ENCODE measurements around the gene DYNC1I1.

DYNC1I1 gene

GRCh38 chr7:95971716-95972115 is 199.4 kb downstream of the DYNC1I1 start:
- no peak for DNase-seq

- DNase-seq = no peak
These were observed 200.2 kb downstream of the DYNC1I1 start for GRCh38 chr7:95972523-95972922.

DNA sequence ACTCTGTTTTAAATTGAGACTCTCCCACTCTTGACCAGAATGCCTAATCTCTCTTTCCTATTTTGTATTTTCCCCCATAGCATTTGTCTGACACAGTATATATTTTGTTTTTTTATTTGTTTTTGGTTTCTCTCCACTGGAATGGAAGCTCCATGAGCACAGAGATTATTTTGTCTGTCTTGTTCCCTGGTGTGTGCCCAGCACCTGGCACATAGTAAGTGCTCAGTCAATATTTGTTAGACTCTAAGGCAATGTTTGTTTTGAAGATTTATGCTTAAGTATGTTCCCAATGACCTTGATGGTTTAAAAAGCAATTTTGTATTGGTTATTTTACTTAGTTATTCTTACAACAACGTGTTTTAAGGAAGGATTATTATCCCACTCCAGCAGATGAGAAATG is 201.8 kb downstream of the DYNC1I1 start:
- DNase-seq = no peak

DNA sequence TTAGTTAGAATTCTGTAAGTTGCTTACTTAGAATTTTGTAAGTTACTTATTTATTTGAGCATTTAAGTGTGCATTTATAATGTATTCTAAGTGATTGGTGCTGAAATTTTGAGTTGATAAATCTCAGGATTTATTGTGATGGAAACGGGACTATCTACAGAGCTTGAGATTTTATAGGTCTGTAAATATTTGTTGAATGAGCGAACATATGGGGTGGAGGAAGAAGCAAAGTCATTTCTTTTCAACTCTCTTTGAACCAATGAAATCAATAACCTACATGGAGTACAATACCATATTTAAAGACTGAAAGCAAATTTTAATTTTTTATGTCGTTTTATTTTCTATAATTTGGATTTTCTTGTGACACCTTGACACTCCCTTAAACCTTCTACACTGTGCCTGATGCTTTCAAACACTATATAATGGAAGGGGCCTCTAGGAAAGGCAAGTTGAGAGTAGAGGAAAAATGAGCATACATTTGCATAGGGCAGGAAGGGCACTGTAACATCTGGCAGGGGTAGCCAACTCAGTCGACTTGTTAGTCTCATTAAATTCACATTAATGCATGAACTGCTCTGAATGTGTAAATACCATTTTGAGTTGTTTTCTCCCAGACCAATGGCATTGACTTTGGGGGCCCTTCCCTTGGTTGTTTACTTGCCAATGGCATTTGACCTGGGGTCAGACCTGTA is 204.2 kb downstream of the DYNC1I1 start:
- DNase-seq = no peak

- DNase-seq = no peak
These were observed 205.6 kb downstream of the DYNC1I1 start for GRCh38 chr7:95977994-95978393.

GRCh38 chr7:95980167-95980566 is 207.8 kb downstream of the DYNC1I1 start:
- DNase-seq = no peak

DNA sequence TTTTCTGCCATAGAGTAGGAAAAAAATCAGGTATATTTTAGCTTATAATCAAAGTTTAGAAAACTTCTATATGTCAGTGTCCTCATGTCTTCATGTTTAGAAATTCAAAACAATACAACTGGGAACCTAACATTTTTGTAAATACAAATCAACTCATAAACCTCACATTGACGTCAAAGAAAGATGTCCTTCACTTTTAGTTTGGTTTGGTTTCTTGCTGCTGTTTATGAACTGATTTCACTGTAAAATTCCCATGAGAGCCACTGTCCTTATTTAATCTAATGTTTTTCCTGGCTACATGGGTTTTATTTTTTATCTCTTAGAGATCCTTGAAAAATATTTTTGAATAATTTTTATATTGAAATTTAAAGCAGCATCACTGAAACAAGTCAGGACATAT is 208.4 kb downstream of the DYNC1I1 start:
- DNase-seq = no peak

- DNase-seq = peak in 1 of 3 experiments; percentile 23
These were observed 213.9 kb downstream of the DYNC1I1 start for GRCh38 chr7:95986178-95986764.

GRCh38 chr7:95989301-95989700 is 216.9 kb downstream of the DYNC1I1 start:
- DNase-seq = no peak

DNA sequence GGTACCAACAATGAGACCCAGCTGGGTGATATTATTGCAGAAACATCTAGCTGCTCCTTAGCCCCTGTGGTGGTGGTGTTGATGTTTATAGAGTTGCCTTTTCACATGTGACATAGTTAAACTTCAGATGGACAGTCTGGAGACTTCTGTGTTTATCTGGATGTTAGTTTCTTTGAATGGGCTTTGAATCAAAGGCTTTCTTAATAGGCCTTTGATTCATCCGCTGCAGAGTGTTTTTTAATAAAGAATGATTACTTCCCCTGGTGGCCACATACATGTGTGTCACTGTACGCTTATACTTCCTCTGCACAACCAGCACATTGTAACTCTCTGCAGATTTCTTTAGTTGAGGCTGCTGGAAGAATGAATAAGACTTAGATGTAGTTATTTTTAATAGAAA is 221.0 kb downstream of the DYNC1I1 start:
- no peak for DNase-seq

- DNase-seq = peak in 1 of 3 experiments; percentile 84
These were observed 223.8 kb downstream of the DYNC1I1 start for GRCh38 chr7:95996174-95996573.

GRCh38 chr7:95996886-95997285 is 224.5 kb downstream of the DYNC1I1 start:
- no peak for DNase-seq

GRCh38 chr7:95997632-95998031 is 225.3 kb downstream of the DYNC1I1 start:
- peak in 1 of 3 experiments; percentile 45 for DNase-seq

- DNase-seq = no peak
These were observed 227.1 kb downstream of the DYNC1I1 start for GRCh38 chr7:95999481-95999880.

DNA sequence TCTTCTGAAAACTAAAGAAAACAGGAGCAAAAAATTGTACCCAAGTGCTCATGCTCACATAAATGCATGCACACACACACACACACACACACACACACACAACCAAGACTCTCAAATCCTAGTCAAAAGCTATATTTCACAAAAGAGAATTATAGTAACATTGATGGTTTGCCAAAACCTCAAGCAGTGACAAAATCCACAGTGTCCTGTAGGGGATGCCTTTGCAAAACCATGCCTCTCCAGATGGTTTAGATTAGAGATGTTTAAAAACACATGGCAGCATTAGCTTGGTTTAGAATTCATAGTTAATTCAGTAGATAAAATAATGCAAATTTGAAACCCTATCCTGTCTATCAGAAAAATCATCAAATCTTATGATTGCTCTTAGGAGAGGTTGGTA is 232.2 kb downstream of the DYNC1I1 start:
- DNase-seq = no peak

- DNase-seq = no peak
These were observed 232.9 kb downstream of the DYNC1I1 start for GRCh38 chr7:96005271-96005670.

DNA sequence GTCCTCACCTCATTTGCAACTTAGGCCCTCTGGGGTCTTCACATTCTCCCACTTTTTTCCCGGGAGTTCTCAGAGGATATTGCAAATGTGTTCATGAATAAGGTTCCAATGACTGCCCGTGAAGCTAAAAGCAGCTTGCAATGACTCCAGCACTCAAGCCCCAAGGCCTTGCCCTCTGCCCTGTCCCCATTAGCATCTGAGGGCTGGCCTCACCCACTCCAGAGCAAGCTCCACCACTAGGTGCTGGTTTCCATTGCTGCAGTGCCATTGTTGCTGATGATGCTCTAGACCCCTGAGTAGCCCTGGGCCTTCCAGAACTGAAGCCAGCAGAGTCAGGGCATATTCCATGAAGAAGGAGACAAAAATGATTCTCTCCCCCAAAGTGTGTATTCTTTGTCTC is 236.8 kb downstream of the DYNC1I1 start:
- no peak for DNase-seq

DNA sequence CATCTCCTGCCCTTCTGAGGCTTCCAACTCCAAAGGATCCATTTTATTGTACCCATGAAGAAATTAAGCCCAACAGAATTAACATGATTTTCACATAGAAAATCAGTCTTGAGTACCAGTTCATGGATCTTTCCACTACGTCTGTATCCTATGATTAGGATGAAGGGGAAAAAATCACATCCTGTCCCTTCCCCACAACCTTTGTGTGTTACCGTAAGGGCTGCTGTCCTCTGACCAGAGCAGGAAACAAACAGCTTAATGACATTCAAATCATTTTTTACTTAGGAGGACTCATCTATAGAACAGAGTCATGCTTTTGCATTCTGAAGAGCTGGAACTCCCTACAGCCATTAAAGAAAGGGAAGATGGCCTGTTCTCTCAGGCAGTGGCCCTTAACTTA is 241.5 kb downstream of the DYNC1I1 start:
- peak in 1 of 3 experiments; percentile 75 for DNase-seq

GRCh38 chr7:96014617-96015016 is 242.3 kb downstream of the DYNC1I1 start:
- DNase-seq = no peak

DNA sequence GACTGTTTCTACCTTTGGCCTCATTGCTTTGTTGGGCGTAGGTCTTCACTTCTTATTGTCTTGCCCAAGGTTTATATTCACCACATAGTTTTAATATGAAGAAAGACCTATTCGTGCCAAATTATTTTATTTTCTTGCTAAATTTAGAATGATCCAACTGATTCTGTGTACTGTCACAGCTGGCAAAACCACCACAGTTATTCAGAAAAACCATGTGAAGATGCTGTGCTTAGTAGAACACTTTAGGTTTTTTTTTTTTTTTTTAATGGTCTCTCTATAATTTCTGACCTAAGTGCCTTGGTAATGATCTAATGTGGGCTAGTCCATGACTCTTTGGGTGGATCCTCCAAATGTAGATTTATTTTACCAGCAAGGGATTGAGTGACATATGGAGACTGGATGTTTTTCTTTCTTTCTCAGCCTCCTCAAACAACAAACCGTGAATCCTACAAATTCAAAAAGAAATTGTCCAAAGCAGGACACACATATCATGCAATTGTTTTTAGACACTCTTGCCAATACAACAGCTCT is 243.8 kb downstream of the DYNC1I1 start:
- peak in 1 of 3 experiments; percentile 34 for DNase-seq

DNA sequence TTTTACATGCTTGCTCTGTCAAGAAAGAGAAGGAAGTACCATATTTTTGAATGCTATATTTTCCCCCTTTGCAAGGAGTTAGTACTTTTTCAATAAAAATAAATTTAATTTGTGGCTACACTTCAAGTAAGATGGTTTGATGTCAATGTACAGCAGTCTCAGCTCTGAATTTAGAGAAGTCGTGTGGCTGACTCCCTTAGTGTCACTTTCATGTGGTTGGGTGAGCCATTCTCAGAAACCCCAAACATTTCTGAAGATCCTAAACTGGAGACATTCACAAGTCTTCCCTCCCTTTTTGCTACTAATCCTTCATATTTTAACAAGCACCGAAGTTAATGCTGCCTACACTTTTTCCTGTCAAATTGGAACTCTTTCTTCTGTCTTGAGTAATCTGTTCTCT is 244.4 kb downstream of the DYNC1I1 start:
- peak in 1 of 3 experiments; percentile 45 for DNase-seq

GRCh38 chr7:96017877-96018276 is 245.5 kb downstream of the DYNC1I1 start:
- DNase-seq = peak in 2 of 3 experiments; percentile 89 to 99

DNA sequence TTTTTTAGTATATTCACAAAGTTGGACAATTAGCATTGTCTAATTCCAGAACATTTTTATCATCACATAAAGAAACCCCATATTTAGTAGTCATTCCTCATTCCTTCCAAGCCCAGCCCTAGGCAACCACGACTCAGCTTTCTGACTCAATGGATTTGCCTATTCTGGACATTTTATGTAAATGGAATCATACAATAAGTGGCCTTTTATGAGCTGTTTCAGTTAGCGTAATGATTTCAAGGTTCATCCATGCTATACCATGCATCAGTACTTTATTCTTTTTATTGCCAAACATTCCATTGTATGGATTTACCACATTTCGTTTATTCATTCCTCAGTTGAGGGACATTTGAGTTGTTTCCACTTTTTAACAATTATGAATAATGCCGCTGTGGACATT is 249.2 kb downstream of the DYNC1I1 start:
- no peak for DNase-seq

DNA sequence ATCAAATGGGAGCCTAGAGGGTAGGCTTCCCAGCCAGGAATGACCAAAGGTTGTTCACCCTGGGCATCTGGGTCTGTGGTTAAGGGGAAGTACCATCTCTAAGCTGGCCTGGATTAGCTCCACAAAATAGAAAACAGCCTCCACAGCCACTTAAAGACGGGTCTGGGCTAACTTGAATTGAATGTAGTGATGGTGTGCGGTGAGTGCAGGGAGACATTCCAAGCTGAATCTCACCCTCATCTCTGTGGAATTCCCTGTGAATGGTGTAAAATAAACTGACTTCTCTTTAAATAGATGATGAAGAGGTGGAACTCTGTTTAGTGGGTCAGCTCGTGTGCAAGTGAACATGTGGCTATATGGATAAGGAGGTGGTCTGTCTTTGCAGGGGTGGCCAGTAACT is 251.0 kb downstream of the DYNC1I1 start:
- DNase-seq = no peak

DNA sequence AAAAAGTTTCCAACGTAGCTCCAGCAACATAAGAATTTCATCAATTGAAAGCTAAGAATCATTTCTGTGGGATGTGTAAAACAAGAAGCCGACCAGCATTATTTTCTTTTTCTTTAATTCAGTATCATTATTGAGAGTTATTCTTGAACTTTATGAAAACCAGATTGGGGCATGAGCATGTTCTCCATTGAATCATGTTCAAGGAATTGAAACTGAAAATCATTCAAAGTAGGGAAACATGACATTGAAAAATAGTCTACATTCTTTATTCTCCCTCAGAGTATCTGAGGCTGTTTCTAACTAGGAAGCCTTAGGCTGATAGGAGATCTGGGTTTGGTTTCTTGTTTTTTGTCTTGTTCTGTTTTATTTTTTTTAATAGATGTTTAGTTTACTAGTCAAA is 253.7 kb downstream of the DYNC1I1 start:
- DNase-seq = no peak
